Progenitor cell of endocrine pancreas (in vitro differentiated cells): ENCODE results near the gene RGS3. TPM values are rescaled to one million over a fixed set of nuclear protein-coding genes. Genes with fewer than 3 reads are reported as not detected.

ENCODE experiments used
- DNase-seq: peaks from one replicate; pipeline ENCODE4 v3.0.0; 2021; ENCODE audit warnings: low spot score; ENCODE audit not compliant: unreplicated experiment
- H3K27ac Mint-ChIP-seq: 2 replicates; pipeline ENCODE4 v1.8.0; 2021; ENCODE audit warnings: mild to moderate bottlenecking, moderate library complexity, mixed read lengths
- H3K27me3 Mint-ChIP-seq: 2 replicates; pipeline ENCODE4 v1.8.0; 2021; ENCODE audit warnings: mixed read lengths
- H3K36me3 Mint-ChIP-seq: 2 replicates; pipeline ENCODE4 v1.8.0; 2022; ENCODE audit warnings: mixed read lengths; ENCODE audit not compliant: insufficient read depth
- H3K4me1 Mint-ChIP-seq: 2 replicates; pipeline ENCODE4 v1.8.0; 2021; ENCODE audit warnings: low read depth, mixed read lengths
- H3K4me3 Mint-ChIP-seq: 2 replicates; pipeline ENCODE4 v1.8.0; 2021; ENCODE audit warnings: low read depth, mild to moderate bottlenecking, moderate library complexity, mixed read lengths
- H3K9me3 Mint-ChIP-seq: 2 replicates; pipeline ENCODE4 v1.8.0; 2021; ENCODE audit warnings: low read depth, mixed read lengths
- CTCF ChIP-seq: fragments of 200-600 bp; sonication (generic); IDR thresholded peaks from one replicate; pipeline ENCODE4 v1.5.0; 2021; ENCODE audit warnings: antibody characterized with exemption, mild to moderate bottlenecking; ENCODE audit not compliant: unreplicated experiment
- total RNA-seq: library from RNA; stranded (reverse); gene quantifications from 2 replicates; pipeline ENCODE4 v1.2.1, GENCODE V29; 2021

RGS3 gene
- total RNA-seq, 1 donor from 2014 or later = 39.3 TPM

- H3K9me3 Mint-ChIP-seq = no peaks in the 10 kb centered on the region
- TF ChIP-seq CTCF = no peak
- H3K4me3 Mint-ChIP-seq = no peak overlapping the region
- no peaks in the 10 kb centered on the region for H3K27me3 Mint-ChIP-seq
- H3K4me1 Mint-ChIP-seq = peaks cover 5% of the 10 kb centered on the region
- no peak for DNase-seq
- peaks cover 3% of the 10 kb centered on the region for H3K36me3 Mint-ChIP-seq
- H3K27ac Mint-ChIP-seq = no peak overlapping the region
Observed at GRCh38 chr9:113538131-113538530, 74.6 kb downstream of the RGS3 start.

GRCh38 chr9:113538701-113539430 lies 75.3 kb downstream of the RGS3 start:
- peaks cover 8% of the 10 kb centered on the region for H3K4me1 Mint-ChIP-seq
- no peak for TF ChIP-seq CTCF
- H3K9me3 Mint-ChIP-seq = no peaks in the 10 kb centered on the region
- H3K4me3 Mint-ChIP-seq = no peak overlapping the region
- no peak overlapping the region for H3K27ac Mint-ChIP-seq
- no peak for DNase-seq
- H3K27me3 Mint-ChIP-seq = no peaks in the 10 kb centered on the region
- peaks cover 3% of the 10 kb centered on the region for H3K36me3 Mint-ChIP-seq

- Mint-ChIP-seq H3K9me3 (no peaks in the 10 kb centered on the region), H3K36me3 (peaks cover 3% of the 10 kb centered on the region), H3K4me1 (peaks cover 17% of the 10 kb centered on the region), H3K27me3 (no peaks in the 10 kb centered on the region), H3K27ac (no peak overlapping the region), H3K4me3 (no peak overlapping the region)
- no peak for TF ChIP-seq CTCF
- DNase-seq = no peak
Observed at GRCh38 chr9:113540466-113540865, 76.9 kb downstream of the RGS3 start.

- Mint-ChIP-seq H3K4me1 (peaks cover 23% of the 10 kb centered on the region), H3K4me3 (no peak overlapping the region), H3K27me3 (no peaks in the 10 kb centered on the region), H3K9me3 (no peaks in the 10 kb centered on the region), H3K36me3 (peaks cover 2% of the 10 kb centered on the region), H3K27ac (no peak overlapping the region)
- no peak for TF ChIP-seq CTCF
- DNase-seq = no peak
Observed at GRCh38 chr9:113541019-113541900, 77.7 kb downstream of the RGS3 start.

GRCh38 chr9:113542006-113542405 lies 78.5 kb downstream of the RGS3 start:
- Mint-ChIP-seq H3K9me3 (no peaks in the 10 kb centered on the region), H3K27ac (peak overlapping the region; percentile 26)

More at GRCh38 chr9:113542006-113542405, 78.5 kb downstream of the RGS3 start:
- no peak for DNase-seq
- TF ChIP-seq CTCF = no peak
- Mint-ChIP-seq H3K36me3 (peaks cover 2% of the 10 kb centered on the region), H3K27me3 (no peaks in the 10 kb centered on the region), H3K4me1 (peaks cover 26% of the 10 kb centered on the region), H3K4me3 (no peak overlapping the region)
